HEK293 (cell line): ENCODE data around the gene PWWP2B.

Experiments used
- CTCF ChIA-PET: fragments of 350-600 bp; formaldehyde crosslinking; extraction: SDS; loops from one replicate; lab custom pipeline; 2021; ENCODE audit warnings: antibody characterized with exemption; lab: Yijun Ruan, JAX
- POLR2A ChIA-PET: fragments of 300-600 bp; formaldehyde crosslinking; extraction: SDS; loops from one replicate; lab custom pipeline; 2020; ENCODE audit warnings: antibody characterized with exemption, inconsistent platforms; lab: Yijun Ruan, JAX
- H3K27ac ChIP-seq: fragments of 200-500 bp; sonication (Bioruptor generic); 2 replicates; pipeline ENCODE4 v1.5.1; 2014; ENCODE audit warnings: low read depth, low read length, control low read depth, inconsistent platforms; ENCODE audit errors: extremely low read depth
- H3K36me3 ChIP-seq, 2 experiments: fragments of 200-500 bp in 1 of 2; sonication (Bioruptor generic) in 1 of 2; 1 replicate in 1 of 2; 2 replicates in 1 of 2; pipeline ENCODE4 v1.5.1; 2014 to 2017; ENCODE audit warnings: inconsistent platforms in 2 of 2, low read length in 2 of 2; ENCODE audit not compliant: control insufficient read depth in 2 of 2, insufficient read depth in 1 of 2
- H3K4me1 ChIP-seq: fragments of 200-500 bp; sonication (Bioruptor generic); 2 replicates; pipeline ENCODE4 v1.5.1; 2014; ENCODE audit warnings: mild to moderate bottlenecking, low read length, inconsistent platforms; ENCODE audit not compliant: control insufficient read depth, insufficient read depth
- H3K4me3 ChIP-seq: 2 replicates; pipeline ENCODE4 v1.5.1; 2011; ENCODE audit warnings: low read depth, mild to moderate bottlenecking, control low read depth, low read length, moderate library complexity
- H3K9me3 ChIP-seq: fragments of 200-500 bp; sonication (Bioruptor generic); 2 replicates; pipeline ENCODE4 v1.5.1; 2014; ENCODE audit warnings: low read depth, low read length, inconsistent platforms; ENCODE audit not compliant: control insufficient read depth, insufficient read depth
- EGR2 ChIP-seq: fragments of 450-650 bp; formaldehyde crosslinking; IDR thresholded peaks from 2 replicates; pipeline ENCODE4 v1.5.1; 2016; ENCODE audit warnings: low read depth, missing biosample characterization, missing genetic modification characterization
- GLIS2 ChIP-seq: fragments of 450-650 bp; formaldehyde crosslinking; IDR thresholded peaks from 2 replicates; pipeline ENCODE4 v1.5.1; 2016; ENCODE audit warnings: missing biosample characterization, missing genetic modification characterization
- KLF1 ChIP-seq: fragments of 450-650 bp; formaldehyde crosslinking; IDR thresholded peaks from 2 replicates; pipeline ENCODE4 v1.5.1; 2016; ENCODE audit warnings: missing biosample characterization, missing genetic modification characterization
- KLF8 ChIP-seq: fragments of 450-650 bp; formaldehyde crosslinking; IDR thresholded peaks from 2 replicates; pipeline ENCODE4 v1.5.1; 2016; ENCODE audit warnings: missing biosample characterization, missing genetic modification characterization
- KLF9 ChIP-seq: fragments of 450-650 bp; formaldehyde crosslinking; IDR thresholded peaks from 2 replicates; pipeline ENCODE4 v1.5.1; 2016; ENCODE audit warnings: missing biosample characterization, missing genetic modification characterization, low read depth
- MYNN ChIP-seq: fragments of 450-650 bp; formaldehyde crosslinking; IDR thresholded peaks from 2 replicates; pipeline ENCODE4 v1.5.1; 2016; ENCODE audit warnings: missing biosample characterization, missing genetic modification characterization, borderline replicate concordance
- SETDB1 ChIP-seq: IDR thresholded peaks from one replicate; pipeline ENCODE4 v1.6.1; 2017; ENCODE audit warnings: mild to moderate bottlenecking, low read length, moderate library complexity, mixed read lengths; ENCODE audit not compliant: insufficient read length
- SP7 ChIP-seq: fragments of 450-650 bp; formaldehyde crosslinking; IDR thresholded peaks from 2 replicates; pipeline ENCODE4 v1.5.1; 2016; ENCODE audit warnings: missing biosample characterization, missing genetic modification characterization
- YY2 ChIP-seq: fragments of 450-650 bp; formaldehyde crosslinking; IDR thresholded peaks from 2 replicates; pipeline ENCODE4 v1.5.1; 2016; ENCODE audit warnings: missing biosample characterization, missing genetic modification characterization
- ZBTB1 ChIP-seq: fragments of 450-650 bp; formaldehyde crosslinking; IDR thresholded peaks from 2 replicates; pipeline ENCODE4 v1.5.1; 2016; ENCODE audit warnings: missing biosample characterization, missing genetic modification characterization
- ZFHX2 ChIP-seq: fragments of 450-650 bp; formaldehyde crosslinking; conservative IDR thresholded peaks from 2 replicates; pipeline ENCODE4 v1.5.1; 2016; ENCODE audit warnings: missing biosample characterization, missing genetic modification characterization
- ZFP41 ChIP-seq: fragments of 450-650 bp; formaldehyde crosslinking; IDR thresholded peaks from 2 replicates; pipeline ENCODE4 v1.5.1; 2016; ENCODE audit warnings: missing biosample characterization, missing genetic modification characterization, borderline replicate concordance
- ZNF10 ChIP-seq: fragments of 450-650 bp; formaldehyde crosslinking; IDR thresholded peaks from 2 replicates; pipeline ENCODE4 v1.5.1; 2017; ENCODE audit warnings: missing biosample characterization, missing genetic modification characterization
- ZNF24 ChIP-seq: fragments of 450-650 bp; formaldehyde crosslinking; IDR thresholded peaks from 2 replicates; pipeline ENCODE4 v1.5.1; 2016; ENCODE audit warnings: missing biosample characterization, missing genetic modification characterization
- ZNF266 ChIP-seq: fragments of 450-650 bp; formaldehyde crosslinking; IDR thresholded peaks from 2 replicates; pipeline ENCODE4 v1.5.1; 2016; ENCODE audit warnings: missing biosample characterization, missing genetic modification characterization, low read depth
- ZNF473 ChIP-seq: fragments of 450-650 bp; formaldehyde crosslinking; IDR thresholded peaks from 2 replicates; pipeline ENCODE4 v1.5.1; 2017; ENCODE audit warnings: missing biosample characterization, missing genetic modification characterization
- ZNF514 ChIP-seq: fragments of 450-650 bp; formaldehyde crosslinking; IDR thresholded peaks from 2 replicates; pipeline ENCODE4 v1.5.1; 2016; ENCODE audit warnings: missing biosample characterization, missing genetic modification characterization
- ZNF529 ChIP-seq: fragments of 450-650 bp; formaldehyde crosslinking; IDR thresholded peaks from 2 replicates; pipeline ENCODE4 v1.5.1; 2017; ENCODE audit warnings: missing genetic modification characterization, missing biosample characterization; ENCODE audit not compliant: insufficient replicate concordance
- ZNF530 ChIP-seq: fragments of 450-650 bp; formaldehyde crosslinking; IDR thresholded peaks from 2 replicates; pipeline ENCODE4 v1.5.1; 2016; ENCODE audit warnings: low read depth, missing biosample characterization, missing genetic modification characterization
- ZNF544 ChIP-seq: fragments of 450-650 bp; formaldehyde crosslinking; IDR thresholded peaks from 2 replicates; pipeline ENCODE4 v1.5.0; 2017; ENCODE audit warnings: missing biosample characterization, missing genetic modification characterization
- ZNF677 ChIP-seq: fragments of 450-650 bp; IDR thresholded peaks from 2 replicates; pipeline ENCODE4 v1.5.0; 2018; ENCODE audit warnings: missing biosample characterization, mild to moderate bottlenecking, missing genetic modification characterization, moderate library complexity
- ZSCAN30 ChIP-seq: fragments of 450-650 bp; IDR thresholded peaks from 2 replicates; pipeline ENCODE4 v1.5.1; 2018; ENCODE audit warnings: missing biosample characterization, mild to moderate bottlenecking, missing genetic modification characterization, moderate library complexity
- TF ChIP-seq, protein P1 (sequence below): fragments of 450-650 bp; formaldehyde crosslinking; IDR thresholded peaks from 2 replicates; pipeline ENCODE4 v1.5.0; 2017; ENCODE audit warnings: missing biosample characterization, missing genetic modification characterization, borderline replicate concordance
- TF ChIP-seq, protein P2 (sequence below): fragments of 450-650 bp; formaldehyde crosslinking; IDR thresholded peaks from 2 replicates; pipeline ENCODE4 v1.5.1; 2016; ENCODE audit warnings: missing biosample characterization, missing genetic modification characterization
- TF ChIP-seq, protein P3 (sequence below): fragments of 450-650 bp; IDR thresholded peaks from 2 replicates; pipeline ENCODE4 v1.5.1; 2018; ENCODE audit warnings: missing biosample characterization, missing genetic modification characterization
- TF ChIP-seq, protein P4 (sequence below): fragments of 450-650 bp; formaldehyde crosslinking; IDR thresholded peaks from 2 replicates; pipeline ENCODE4 v1.5.1; 2016; ENCODE audit warnings: missing biosample characterization, missing genetic modification characterization, borderline replicate concordance

Gene PWWP2B

DNA sequence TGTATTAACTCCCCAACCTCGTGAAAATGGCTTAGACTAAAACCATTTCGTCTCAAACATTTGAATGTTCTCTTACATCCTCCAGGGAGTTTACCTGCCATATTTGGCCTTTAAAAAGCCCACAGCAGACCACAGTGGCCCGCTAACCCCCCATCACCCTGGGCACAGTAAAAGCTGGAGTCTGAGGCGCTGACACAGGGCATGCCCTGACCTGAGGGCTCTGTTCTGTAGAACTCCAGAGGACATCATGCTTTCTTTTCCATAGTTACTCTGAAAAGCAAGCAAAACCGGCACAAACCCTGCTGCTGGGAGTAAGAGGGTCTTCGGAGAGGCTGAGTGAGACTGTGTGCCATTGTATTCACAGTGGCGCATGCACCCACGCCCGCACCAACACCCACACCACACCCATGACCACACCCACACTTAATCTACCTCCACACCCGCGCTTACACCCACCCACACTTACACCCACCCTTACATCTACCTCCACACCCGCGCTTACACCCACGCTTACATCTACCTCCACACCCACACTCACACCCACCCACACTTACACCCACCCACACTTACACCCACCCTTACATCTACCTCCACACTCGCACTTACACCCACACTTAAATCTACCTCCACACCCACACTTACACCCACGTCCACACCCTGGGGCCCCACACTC is 32.9 kb upstream of the PWWP2B start:
- peaks cover 0 to 8% of the 10 kb centered on the region in 2 experiments; a peak in 1 of 3 replicates for H3K36me3 ChIP-seq
- H3K4me3 ChIP-seq, result no peak overlapping the region
- no peaks in the 10 kb centered on the region for H3K4me1 ChIP-seq
- no peaks in the 10 kb centered on the region for H3K9me3 ChIP-seq
- TF ChIP-seq KLF8, result 0 out of 2 replicates have a peak, but pooled peaks have one; percentile 18
- TF ChIP-seq YY2 (tag by site-specific recombination), result no peak
- TF ChIP-seq, protein P1, sequence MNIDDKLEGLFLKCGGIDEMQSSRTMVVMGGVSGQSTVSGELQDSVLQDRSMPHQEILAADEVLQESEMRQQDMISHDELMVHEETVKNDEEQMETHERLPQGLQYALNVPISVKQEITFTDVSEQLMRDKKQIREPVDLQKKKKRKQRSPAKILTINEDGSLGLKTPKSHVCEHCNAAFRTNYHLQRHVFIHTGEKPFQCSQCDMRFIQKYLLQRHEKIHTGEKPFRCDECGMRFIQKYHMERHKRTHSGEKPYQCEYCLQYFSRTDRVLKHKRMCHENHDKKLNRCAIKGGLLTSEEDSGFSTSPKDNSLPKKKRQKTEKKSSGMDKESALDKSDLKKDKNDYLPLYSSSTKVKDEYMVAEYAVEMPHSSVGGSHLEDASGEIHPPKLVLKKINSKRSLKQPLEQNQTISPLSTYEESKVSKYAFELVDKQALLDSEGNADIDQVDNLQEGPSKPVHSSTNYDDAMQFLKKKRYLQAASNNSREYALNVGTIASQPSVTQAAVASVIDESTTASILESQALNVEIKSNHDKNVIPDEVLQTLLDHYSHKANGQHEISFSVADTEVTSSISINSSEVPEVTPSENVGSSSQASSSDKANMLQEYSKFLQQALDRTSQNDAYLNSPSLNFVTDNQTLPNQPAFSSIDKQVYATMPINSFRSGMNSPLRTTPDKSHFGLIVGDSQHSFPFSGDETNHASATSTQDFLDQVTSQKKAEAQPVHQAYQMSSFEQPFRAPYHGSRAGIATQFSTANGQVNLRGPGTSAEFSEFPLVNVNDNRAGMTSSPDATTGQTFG (tag by site-specific recombination), result no peak
- no peak for TF ChIP-seq SP7 (tag by site-specific recombination)
- no peak for TF ChIP-seq ZNF530
- no peak for TF ChIP-seq GLIS2 (tag by site-specific recombination)
- TF ChIP-seq ZSCAN30 (tag by site-specific recombination), result no peak
- no peak for TF ChIP-seq ZNF514 (tag by site-specific recombination)
- TF ChIP-seq ZNF24 (tag by site-specific recombination), result no peak
- TF ChIP-seq KLF1 (tag by site-specific recombination), result peak; percentile 88
- H3K27ac ChIP-seq, result no peak overlapping the region
- CTCF ChIA-PET, result no interaction called here
- POLR2A ChIA-PET, result no interaction called here

DNA sequence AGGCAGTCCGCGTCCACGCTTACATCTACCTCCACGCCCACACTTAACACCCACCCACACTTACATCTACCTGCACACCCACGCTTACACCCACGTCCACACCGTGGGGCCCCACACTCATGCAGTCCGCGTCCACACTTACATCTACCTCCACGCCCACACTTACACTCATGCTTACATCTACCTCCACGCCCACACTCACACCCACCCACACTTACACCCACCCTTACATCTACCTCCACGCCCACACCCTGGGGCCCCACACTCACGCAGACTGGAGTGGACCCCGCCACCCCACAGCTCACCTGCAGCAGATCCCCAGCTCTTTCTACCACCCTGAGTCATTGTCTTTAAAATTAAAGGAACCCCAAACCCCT is 32.4 kb upstream of the PWWP2B start:
- Histone ChIP-seq H3K4me3 (no peak overlapping the region), H3K36me3 (peaks cover 0 to 8% of the 10 kb centered on the region in 2 experiments; a peak in 1 of 3 replicates), H3K27ac (no peak overlapping the region), H3K9me3 (no peaks in the 10 kb centered on the region), H3K4me1 (no peaks in the 10 kb centered on the region)
- peak; percentile 53; the same call in 1 of the 2 replicates for TF ChIP-seq KLF9
- peak; percentile 76 for TF ChIP-seq EGR2 (tag by site-specific recombination)
- TF ChIP-seq ZNF677 (tag by site-specific recombination), result no peak
- TF ChIP-seq KLF1 (tag by site-specific recombination), result peak; percentile 92
- TF ChIP-seq, protein P2, sequence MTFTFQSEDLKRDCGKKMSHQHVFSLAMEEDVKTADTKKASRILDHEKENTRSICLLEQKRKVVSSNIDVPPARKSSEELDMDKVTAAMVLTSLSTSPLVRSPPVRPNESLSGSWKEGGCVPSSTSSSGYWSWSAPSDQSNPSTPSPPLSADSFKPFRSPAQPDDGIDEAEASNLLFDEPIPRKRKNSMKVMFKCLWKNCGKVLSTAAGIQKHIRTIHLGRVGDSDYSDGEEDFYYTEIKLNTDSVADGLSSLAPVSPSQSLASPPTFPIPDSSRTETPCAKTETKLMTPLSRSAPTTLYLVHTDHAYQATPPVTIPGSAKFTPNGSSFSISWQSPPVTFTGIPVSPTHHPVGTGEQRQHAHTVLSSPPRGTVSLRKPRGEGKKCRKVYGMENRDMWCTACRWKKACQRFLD (tag by site-specific recombination), result no peak
- TF ChIP-seq SETDB1, result no peak
- no peak for TF ChIP-seq ZNF10 (tag by site-specific recombination)
- TF ChIP-seq ZBTB1 (tag by site-specific recombination), result no peak
- TF ChIP-seq ZNF529 (tag by site-specific recombination), result no peak
- TF ChIP-seq ZNF24 (tag by site-specific recombination), result no peak
- TF ChIP-seq ZNF544 (tag by site-specific recombination), result no peak
- no peak for TF ChIP-seq ZNF266
- no peak for TF ChIP-seq ZFP41 (tag by site-specific recombination)
- peak; percentile 87 for TF ChIP-seq ZFHX2 (tag by site-specific recombination)
- no peak for TF ChIP-seq MYNN (tag by site-specific recombination)
- no peak for TF ChIP-seq ZNF473
- TF ChIP-seq, protein P3, sequence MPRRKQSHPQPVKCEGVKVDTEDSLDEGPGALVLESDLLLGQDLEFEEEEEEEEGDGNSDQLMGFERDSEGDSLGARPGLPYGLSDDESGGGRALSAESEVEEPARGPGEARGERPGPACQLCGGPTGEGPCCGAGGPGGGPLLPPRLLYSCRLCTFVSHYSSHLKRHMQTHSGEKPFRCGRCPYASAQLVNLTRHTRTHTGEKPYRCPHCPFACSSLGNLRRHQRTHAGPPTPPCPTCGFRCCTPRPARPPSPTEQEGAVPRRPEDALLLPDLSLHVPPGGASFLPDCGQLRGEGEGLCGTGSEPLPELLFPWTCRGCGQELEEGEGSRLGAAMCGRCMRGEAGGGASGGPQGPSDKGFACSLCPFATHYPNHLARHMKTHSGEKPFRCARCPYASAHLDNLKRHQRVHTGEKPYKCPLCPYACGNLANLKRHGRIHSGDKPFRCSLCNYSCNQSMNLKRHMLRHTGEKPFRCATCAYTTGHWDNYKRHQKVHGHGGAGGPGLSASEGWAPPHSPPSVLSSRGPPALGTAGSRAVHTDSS (tag by site-specific recombination), result no peak
- TF ChIP-seq, protein P4, sequence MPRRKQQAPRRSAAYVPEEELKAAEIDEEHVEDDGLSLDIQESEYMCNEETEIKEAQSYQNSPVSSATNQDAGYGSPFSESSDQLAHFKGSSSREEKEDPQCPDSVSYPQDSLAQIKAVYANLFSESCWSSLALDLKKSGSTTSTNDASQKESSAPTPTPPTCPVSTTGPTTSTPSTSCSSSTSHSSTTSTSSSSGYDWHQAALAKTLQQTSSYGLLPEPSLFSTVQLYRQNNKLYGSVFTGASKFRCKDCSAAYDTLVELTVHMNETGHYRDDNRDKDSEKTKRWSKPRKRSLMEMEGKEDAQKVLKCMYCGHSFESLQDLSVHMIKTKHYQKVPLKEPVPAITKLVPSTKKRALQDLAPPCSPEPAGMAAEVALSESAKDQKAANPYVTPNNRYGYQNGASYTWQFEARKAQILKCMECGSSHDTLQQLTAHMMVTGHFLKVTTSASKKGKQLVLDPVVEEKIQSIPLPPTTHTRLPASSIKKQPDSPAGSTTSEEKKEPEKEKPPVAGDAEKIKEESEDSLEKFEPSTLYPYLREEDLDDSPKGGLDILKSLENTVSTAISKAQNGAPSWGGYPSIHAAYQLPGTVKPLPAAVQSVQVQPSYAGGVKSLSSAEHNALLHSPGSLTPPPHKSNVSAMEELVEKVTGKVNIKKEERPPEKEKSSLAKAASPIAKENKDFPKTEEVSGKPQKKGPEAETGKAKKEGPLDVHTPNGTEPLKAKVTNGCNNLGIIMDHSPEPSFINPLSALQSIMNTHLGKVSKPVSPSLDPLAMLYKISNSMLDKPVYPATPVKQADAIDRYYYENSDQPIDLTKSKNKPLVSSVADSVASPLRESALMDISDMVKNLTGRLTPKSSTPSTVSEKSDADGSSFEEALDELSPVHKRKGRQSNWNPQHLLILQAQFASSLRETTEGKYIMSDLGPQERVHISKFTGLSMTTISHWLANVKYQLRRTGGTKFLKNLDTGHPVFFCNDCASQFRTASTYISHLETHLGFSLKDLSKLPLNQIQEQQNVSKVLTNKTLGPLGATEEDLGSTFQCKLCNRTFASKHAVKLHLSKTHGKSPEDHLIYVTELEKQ (tag by site-specific recombination), result no peak
- CTCF ChIA-PET, result no interaction called here
- POLR2A ChIA-PET, result no interaction called here
